ENCODE measurements around the gene ARAF.

DNA sequence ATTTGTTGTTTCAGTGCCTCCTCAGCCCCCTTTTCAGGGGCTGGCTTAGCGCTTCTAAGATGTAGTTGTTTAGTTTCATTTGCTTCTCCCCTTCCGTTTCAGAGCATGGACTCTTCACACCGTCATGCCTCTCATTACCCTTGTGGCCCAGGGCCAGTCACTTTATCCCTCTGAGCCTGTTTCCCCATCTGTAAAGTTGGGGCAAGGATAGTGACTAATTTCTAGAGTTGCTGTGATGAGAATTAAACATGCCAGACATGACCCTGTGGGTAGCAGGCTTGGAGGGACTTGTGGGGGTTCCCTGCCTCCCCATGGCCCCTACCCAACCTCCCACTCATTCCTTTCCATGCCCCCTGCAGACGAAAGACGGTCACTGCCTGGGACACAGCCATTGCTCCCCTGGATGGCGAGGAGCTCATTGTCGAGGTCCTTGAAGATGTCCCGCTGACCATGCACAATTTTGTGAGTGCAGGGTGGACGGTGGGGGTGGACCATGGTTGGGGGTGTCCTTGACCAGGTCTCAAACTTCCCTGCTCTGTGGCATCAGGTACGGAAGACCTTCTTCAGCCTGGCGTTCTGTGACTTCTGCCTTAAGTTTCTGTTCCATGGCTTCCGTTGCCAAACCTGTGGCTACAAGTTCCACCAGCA, 3.6 kb downstream of the ARAF start:
- TF ChIP-seq CTCF (conservative IDR thresholded peaks at IDR 0.05 in 1 of 2, IDR thresholded peaks at IDR 0.05 in 1 of 2; ENCODE audit: extremely low read depth in 1 of 2, insufficient read depth in 1 of 2, low read depth in 1 of 2, low read length in 2 of 2), result no peak
- TF ChIP-seq EZH2 (IDR thresholded peaks at IDR 0.05; ENCODE audit: borderline replicate concordance, low read length), result no peak

Data from mammary epithelial cell (primary cell).